HepG2 (cell line): ENCODE results near the gene DDAH1. TPM values are rescaled to one million over a fixed set of nuclear protein-coding genes. Genes with fewer than 3 reads are reported as not detected.

ENCODE experiments used
- HDAC6 ChIP-seq: fragments of 200-600 bp; sonication (generic); IDR thresholded peaks from 2 replicates; pipeline ENCODE4 v1.7.0; 2017; ENCODE audit warnings: mild to moderate bottlenecking, antibody characterized with exemption, low read length, low read depth
- KDM3A ChIP-seq: IDR thresholded peaks from 2 replicates; pipeline ENCODE4 v1.6.1; 2018; ENCODE audit warnings: low read depth, missing compliant biosample characterization
- NCOR1 ChIP-seq: fragments of 200-600 bp; sonication (generic); IDR thresholded peaks from 2 replicates; pipeline ENCODE4 v1.7.0; 2017; ENCODE audit warnings: antibody characterized with exemption, low read length, borderline replicate concordance
- NR2F6 ChIP-seq, 2 experiments: IDR thresholded peaks; 2 replicates each; pipeline ENCODE4 v1.6.1; 2016; ENCODE audit warnings: antibody characterized with exemption in 1 of 2, mild to moderate bottlenecking in 1 of 2
- RFXAP ChIP-seq: sonication (generic); formaldehyde crosslinking; IDR thresholded peaks from 2 replicates; pipeline ENCODE4 v1.4.0; 2020; ENCODE audit warnings: missing genetic modification reagents, borderline replicate concordance
- SPEN ChIP-seq: sonication (generic); formaldehyde crosslinking; IDR thresholded peaks from 2 replicates; pipeline ENCODE4 v1.5.1; 2020; ENCODE audit warnings: low read depth, mild to moderate bottlenecking, missing genetic modification reagents
- TFDP2 ChIP-seq: sonication (generic); formaldehyde crosslinking; IDR thresholded peaks from 2 replicates; pipeline ENCODE4 v1.4.0; 2020; ENCODE audit warnings: missing genetic modification reagents
- TOPORS ChIP-seq: sonication (generic); formaldehyde crosslinking; IDR thresholded peaks from 2 replicates; pipeline ENCODE4 v1.8.0; 2023; ENCODE audit warnings: mild to moderate bottlenecking, missing genetic modification reagents
- TSC22D2 ChIP-seq: sonication (generic); formaldehyde crosslinking; IDR thresholded peaks from 2 replicates; pipeline ENCODE4 v1.5.1; 2020; ENCODE audit warnings: missing genetic modification reagents, mild to moderate bottlenecking, borderline replicate concordance
- ZBTB49 ChIP-seq: sonication (generic); formaldehyde crosslinking; IDR thresholded peaks from 2 replicates; pipeline ENCODE4 v1.4.0; 2020; ENCODE audit warnings: missing genetic modification reagents, borderline replicate concordance
- ZNF253 ChIP-seq: sonication (generic); formaldehyde crosslinking; IDR thresholded peaks from 2 replicates; pipeline ENCODE4 v1.8.0; 2022; ENCODE audit warnings: mild to moderate bottlenecking, missing genetic modification reagents, borderline replicate concordance
- ZNF280B ChIP-seq: sonication (generic); formaldehyde crosslinking; IDR thresholded peaks from 2 replicates; pipeline ENCODE4 v1.5.0; 2020; ENCODE audit warnings: missing genetic modification reagents, mild to moderate bottlenecking, borderline replicate concordance
- ZNF468 ChIP-seq: sonication (generic); formaldehyde crosslinking; IDR thresholded peaks from 2 replicates; pipeline ENCODE4 v1.8.0; 2022; ENCODE audit warnings: mild to moderate bottlenecking, moderate library complexity, missing genetic modification reagents
- ZNF570 ChIP-seq: sonication (generic); formaldehyde crosslinking; IDR thresholded peaks from 2 replicates; pipeline ENCODE4 v1.4.0; 2020; ENCODE audit warnings: mild to moderate bottlenecking, missing genetic modification reagents, borderline replicate concordance
- ZNF660 ChIP-seq: sonication (generic); formaldehyde crosslinking; IDR thresholded peaks from 2 replicates; pipeline ENCODE4 v1.5.1; 2020; ENCODE audit warnings: mild to moderate bottlenecking, low read depth, missing genetic modification reagents, borderline replicate concordance
- ZSCAN12 ChIP-seq: sonication (generic); formaldehyde crosslinking; IDR thresholded peaks from 2 replicates; pipeline ENCODE4 v1.9.0; 2021; ENCODE audit warnings: mild to moderate bottlenecking, missing genetic modification reagents
- polyA plus RNA-seq, 8 experiments: library from polyadenylated mRNA; depleted of rRNA in 3 of 8; stranded (reverse) in 7 of 8; unstranded in 1 of 8; fragments of >200 nt; fragmentation: Illumina TruSeq in 4 of 8; extraction: Trizol in 4 of 8; gene quantifications; 2 replicates each; pipeline versions ENCODE4 v1.2.1 to v1.2.3, GENCODE V29; 2011 to 2016; ENCODE audit warnings: low read depth in 4 of 8, missing spikeins in 1 of 8, mixed read lengths in 1 of 8; ENCODE audit not compliant: insufficient read depth in 1 of 8
- total RNA-seq, 5 experiments: library from RNA; depleted of rRNA; stranded (reverse); fragments of >200 nt; fragmentation: Illumina TruSeq; extraction: Trizol; gene quantifications; 2 replicates each; pipeline ENCODE4 v1.2.3, GENCODE V29; 2016; ENCODE audit warnings: low read depth in 1 of 5
- TF ChIP-seq, protein P1 (sequence below): sonication (generic); formaldehyde crosslinking; IDR thresholded peaks from 2 replicates; pipeline ENCODE4 v1.8.1; 2022; ENCODE audit warnings: mild to moderate bottlenecking, missing genetic modification reagents
- TF ChIP-seq, protein P2 (sequence below): sonication (generic); formaldehyde crosslinking; IDR thresholded peaks from 2 replicates; pipeline ENCODE4 v1.4.0; 2020; ENCODE audit warnings: missing genetic modification reagents, borderline replicate concordance
- TF ChIP-seq, protein P3 (sequence below): sonication (generic); formaldehyde crosslinking; IDR thresholded peaks from 2 replicates; pipeline ENCODE4 v1.4.0; 2020; ENCODE audit warnings: mild to moderate bottlenecking, missing genetic modification reagents

DDAH1 gene
- total and polyA plus RNA-seq, 2 of the 13 experiments (the other 11 are each of a cell fraction or from before 2014, with no cell fraction given), result 39.7 to 64.4 TPM

GRCh38 chr1:85307987-85308832 is 156.7 kb downstream of the DDAH1 start (continued):
- TF ChIP-seq ZBTB49 (CRISPR knock-in tag) (no peak), ZSCAN12 (CRISPR knock-in tag) (no peak), RFXAP (CRISPR knock-in tag) (no peak), ZNF660 (no peak), ZNF468 (CRISPR knock-in tag) (no peak), ZNF280B (CRISPR knock-in tag) (no peak), ZNF253 (CRISPR knock-in tag) (no peak), KDM3A (0 out of 2 replicates have a peak, but pooled peaks have one; percentile 47), TOPORS (CRISPR knock-in tag) (no peak), NCOR1 (no peak), ZNF570 (CRISPR knock-in tag) (no peak), TSC22D2 (CRISPR knock-in tag) (no peak), HDAC6 (no peak), TFDP2 (CRISPR knock-in tag) (no peak), SPEN (CRISPR knock-in tag) (no peak), NR2F6 (IDR thresholded peaks at IDR 0.05) (no peak), NR2F6 (CRISPR knock-in tag; IDR thresholded peaks at IDR 0.05) (no peak)
- TF ChIP-seq, protein P1, sequence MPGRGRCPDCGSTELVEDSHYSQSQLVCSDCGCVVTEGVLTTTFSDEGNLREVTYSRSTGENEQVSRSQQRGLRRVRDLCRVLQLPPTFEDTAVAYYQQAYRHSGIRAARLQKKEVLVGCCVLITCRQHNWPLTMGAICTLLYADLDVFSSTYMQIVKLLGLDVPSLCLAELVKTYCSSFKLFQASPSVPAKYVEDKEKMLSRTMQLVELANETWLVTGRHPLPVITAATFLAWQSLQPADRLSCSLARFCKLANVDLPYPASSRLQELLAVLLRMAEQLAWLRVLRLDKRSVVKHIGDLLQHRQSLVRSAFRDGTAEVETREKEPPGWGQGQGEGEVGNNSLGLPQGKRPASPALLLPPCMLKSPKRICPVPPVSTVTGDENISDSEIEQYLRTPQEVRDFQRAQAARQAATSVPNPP, result no peak
- TF ChIP-seq, protein P2, sequence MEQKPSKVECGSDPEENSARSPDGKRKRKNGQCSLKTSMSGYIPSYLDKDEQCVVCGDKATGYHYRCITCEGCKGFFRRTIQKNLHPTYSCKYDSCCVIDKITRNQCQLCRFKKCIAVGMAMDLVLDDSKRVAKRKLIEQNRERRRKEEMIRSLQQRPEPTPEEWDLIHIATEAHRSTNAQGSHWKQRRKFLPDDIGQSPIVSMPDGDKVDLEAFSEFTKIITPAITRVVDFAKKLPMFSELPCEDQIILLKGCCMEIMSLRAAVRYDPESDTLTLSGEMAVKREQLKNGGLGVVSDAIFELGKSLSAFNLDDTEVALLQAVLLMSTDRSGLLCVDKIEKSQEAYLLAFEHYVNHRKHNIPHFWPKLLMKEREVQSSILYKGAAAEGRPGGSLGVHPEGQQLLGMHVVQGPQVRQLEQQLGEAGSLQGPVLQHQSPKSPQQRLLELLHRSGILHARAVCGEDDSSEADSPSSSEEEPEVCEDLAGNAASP (CRISPR knock-in tag), result no peak
- TF ChIP-seq, protein P3, sequence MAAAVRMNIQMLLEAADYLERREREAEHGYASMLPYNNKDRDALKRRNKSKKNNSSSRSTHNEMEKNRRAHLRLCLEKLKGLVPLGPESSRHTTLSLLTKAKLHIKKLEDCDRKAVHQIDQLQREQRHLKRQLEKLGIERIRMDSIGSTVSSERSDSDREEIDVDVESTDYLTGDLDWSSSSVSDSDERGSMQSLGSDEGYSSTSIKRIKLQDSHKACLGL, result no peak
